NCI-H146 (cell line): ENCODE measurements around the gene SKA1.
"Not testable (repeated sequence)": the region's sequence is repeated elsewhere in the genome, so short reads cannot be mapped to it uniquely, and the experiment has no call there.

ENCODE experiments used
- DNase-seq: peaks from one replicate; lab custom pipeline; 2025; lab: John Stamatoyannopoulos, UW

SKA1 gene

DNA sequence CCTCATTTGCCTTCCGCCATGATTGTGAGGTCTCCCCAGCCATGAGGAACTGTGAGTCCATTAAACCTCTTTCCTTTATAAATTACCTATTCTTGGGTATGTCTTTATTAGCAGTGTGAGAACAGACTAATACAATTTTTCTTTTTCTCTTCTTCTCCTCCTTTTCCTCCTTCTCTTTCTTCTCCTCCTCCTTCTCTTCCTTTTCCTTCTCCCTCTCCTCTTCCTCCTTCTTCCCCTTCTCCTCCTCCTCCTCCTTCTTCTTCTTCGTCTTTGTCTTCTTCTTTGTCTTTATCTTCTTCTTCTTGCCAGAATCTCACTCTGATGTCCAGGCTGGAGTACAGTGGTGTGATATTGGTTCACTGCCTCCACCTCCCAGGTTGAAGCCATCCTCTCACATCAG is 20.2 kb downstream of the SKA1 start:
- DNase-seq, result no peak

- DNase-seq, result no peak
These were observed 21.3 kb downstream of the SKA1 start for GRCh38 chr18:50396005-50396660.

DNA sequence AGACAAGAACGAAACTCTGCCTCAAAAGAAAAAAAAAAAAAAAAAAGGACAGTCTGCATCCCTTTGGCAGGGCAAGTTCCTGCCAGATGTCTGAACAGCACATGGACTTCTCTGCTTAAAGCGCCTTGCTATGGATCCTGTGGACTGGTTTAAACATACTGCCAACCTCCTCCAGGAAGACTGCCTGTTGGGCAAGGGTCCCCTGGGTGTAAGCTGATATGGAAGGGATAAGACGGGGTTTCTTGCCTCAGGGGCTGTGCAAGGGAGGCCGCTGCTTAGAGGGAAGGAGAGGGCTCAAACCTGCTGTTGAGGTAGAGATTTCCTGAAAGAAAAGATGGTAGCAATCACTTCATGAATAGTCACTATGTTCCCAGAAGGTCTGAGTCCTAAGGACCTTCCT is 22.2 kb downstream of the SKA1 start:
- peak; percentile 15 for DNase-seq

DNA sequence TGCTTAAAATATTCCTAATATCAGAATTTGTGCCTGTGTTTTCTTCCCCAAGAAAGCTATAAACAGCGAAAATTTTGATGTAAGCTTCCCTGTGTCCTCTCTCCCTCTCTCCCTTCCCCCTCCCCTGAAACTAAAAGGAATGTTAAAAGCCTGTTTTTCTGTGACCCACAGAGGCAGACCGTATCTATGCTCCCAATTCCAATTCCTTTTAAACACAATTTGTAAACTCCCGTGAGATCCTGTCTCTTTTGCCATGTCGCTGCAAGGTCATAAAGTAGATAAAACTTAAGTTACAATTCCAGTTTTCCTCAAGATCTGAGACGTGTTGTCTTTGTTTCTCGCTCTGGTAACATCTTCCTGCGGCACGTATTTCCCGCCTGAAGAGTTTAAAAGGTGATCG is 23.3 kb downstream of the SKA1 start:
- no peak for DNase-seq

DNA sequence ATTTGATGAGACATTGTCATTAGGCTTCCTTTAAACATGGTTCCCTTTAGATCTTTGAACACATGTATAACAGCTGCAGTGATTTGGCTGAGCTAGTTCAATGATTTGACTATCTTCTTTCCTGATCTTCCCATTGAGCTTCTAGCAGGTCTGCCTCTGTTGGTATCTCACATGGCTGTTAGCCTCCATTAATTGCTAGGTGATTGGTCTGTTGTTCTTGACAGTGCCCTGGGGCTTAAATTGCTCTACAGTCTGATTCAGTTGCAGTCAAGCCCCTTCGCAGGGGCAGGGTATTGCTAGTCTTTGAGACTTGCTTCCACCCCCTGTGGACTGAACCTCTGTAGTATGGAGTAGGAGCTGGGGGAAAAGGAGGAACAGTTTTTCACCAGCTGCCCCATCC is 24.1 kb downstream of the SKA1 start:
- peak; percentile 66 for DNase-seq

- no peak for DNase-seq
These were observed 24.7 kb downstream of the SKA1 start for GRCh38 chr18:50399582-50399981.

GRCh38 chr18:50400438-50400837 is 25.6 kb downstream of the SKA1 start:
- not testable (repeated sequence) for DNase-seq

DNA sequence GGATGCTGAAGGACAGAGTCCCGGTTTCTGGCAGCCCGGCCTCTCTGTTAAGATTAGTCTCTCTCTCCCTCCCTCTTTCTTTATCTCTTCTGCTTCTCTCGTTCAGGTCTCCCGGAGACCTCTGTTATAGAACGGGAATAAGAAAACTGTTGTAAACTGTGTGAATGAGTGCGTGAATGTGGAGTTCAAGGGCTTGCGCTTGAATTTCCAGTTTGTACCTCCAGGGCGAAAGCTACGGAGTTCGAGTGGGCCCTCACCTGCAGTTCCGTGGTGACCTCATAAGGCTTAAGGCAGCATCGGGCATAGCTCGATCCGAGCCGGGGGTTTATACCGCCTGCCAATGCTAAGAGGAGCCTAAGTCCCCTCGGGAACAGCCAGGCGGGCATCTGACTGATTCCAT is 26.4 kb downstream of the SKA1 start:
- DNase-seq, result no peak

- peak; percentile 96 for DNase-seq
These were observed 27.0 kb downstream of the SKA1 start for GRCh38 chr18:50401888-50402287.

- DNase-seq, result peak; percentile 83
These were observed 30.1 kb downstream of the SKA1 start for GRCh38 chr18:50404752-50405581.

GRCh38 chr18:50405582-50406271 is 30.9 kb downstream of the SKA1 start:
- peak; percentile 99 for DNase-seq

DNA sequence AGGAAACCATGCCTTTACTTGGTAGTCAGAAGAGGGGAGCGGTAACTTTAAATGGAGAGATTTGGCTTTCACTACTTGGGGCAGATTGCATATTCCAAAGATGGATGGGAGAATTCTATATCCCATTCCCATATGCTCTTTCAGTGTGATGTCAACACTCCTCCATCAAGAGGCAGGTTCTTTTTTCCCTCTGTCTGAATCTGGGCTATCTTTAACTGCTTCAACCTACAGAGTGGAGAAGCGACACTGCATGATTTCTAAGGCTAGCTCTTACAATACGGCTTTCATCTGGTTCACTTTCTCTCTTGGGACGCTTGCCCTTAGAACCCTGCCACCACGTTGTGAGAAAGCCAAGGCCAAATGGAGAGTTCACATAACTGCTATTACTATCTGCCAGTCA is 34.4 kb downstream of the SKA1 start:
- DNase-seq, result no peak

DNA sequence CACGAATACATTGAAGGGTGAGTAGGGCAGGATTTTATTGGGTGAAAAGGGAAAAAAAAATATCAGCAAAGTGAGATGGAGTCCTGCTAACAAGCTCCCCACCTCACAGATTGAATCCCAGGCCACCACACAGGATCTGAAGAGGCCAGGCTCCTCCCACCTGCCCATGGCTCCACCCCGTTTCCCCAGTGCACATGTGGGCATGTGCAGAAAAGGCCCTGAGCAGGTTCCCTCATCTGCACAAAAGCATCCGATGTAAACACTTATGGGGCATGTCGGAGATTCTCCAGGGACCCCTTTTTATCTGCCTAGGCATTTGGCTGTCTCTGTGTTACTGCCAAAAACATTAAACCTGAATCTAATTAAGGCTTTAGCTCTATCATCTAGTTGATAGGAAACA is 35.2 kb downstream of the SKA1 start:
- DNase-seq, result no peak

DNA sequence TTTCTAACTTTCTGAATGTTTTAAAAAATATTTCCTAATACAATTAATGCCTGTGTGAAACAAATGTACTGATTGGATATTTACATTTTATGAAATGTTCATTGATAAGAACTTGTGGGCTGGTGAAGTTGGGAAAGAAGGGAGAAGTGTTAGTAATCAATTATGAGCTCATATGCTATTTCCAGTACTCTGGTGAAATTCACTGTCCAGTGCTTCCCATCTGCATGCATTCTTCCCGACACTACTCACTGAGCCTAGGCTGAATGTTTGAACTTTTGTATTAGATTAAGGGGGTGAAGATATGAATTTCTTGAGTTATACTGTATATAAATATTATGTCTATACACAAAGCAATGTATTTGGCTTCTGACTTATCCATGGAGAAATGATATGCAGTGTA is 36.0 kb downstream of the SKA1 start:
- no peak for DNase-seq

GRCh38 chr18:50416832-50417231 is 42.0 kb downstream of the SKA1 start:
- DNase-seq, result not testable (repeated sequence)

DNA sequence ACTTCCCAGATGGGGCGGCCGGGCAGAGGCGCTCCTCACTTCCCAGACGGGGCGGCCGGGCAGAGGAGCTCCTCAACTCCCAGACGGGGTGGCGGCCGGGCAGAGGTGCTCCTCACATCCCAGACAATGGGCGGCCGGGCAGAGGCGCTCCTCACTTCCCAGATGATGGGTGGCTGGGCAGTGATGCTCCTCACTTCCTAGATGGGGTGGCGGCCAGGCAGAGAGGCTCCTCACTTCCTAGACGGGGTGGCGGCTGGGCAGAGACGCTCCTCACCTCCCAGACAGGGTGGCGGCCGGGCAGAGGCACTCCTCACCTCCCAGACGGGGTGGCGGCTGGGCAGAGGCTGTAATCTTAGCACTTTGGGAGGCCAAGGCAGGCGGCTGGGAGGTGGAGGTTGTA is 42.9 kb downstream of the SKA1 start:
- not testable (repeated sequence) for DNase-seq

DNA sequence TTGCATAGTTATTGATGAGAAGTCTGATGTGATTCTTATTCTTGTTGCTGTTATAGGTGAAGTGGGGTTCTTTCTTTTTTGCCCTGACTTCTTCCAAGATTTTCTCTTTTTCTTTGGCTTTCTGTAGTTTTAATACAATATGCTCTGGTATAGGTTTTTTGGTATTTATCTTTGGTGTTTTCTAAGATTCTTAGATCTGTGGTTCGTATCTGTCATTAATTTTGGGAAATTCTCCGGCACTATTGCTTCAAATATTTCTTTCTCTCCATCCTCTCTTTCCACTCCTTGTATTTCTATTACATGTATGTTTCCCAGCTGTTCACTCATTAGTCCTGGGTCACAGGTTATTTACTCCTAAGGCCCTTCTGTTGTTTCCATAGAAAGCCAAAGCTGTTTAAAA is 43.8 kb downstream of the SKA1 start:
- DNase-seq, result no peak

GRCh38 chr18:50422286-50422898 is 47.5 kb downstream of the SKA1 start:
- DNase-seq, result no peak

- peak; percentile 17 for DNase-seq
These were observed 50.2 kb downstream of the SKA1 start for GRCh38 chr18:50424877-50425690.

GRCh38 chr18:50427896-50428295 is 53.0 kb downstream of the SKA1 start:
- DNase-seq, result no peak

- DNase-seq, result no peak
These were observed 53.8 kb downstream of the SKA1 start for GRCh38 chr18:50428531-50429206.
